ENCODE data around the gene CDH2.

Gene CDH2

GRCh38 chr18:28171837-28172236, 5.1 kb downstream of the CDH2 start:
- no peak for DNase-seq (ENCODE audit: low read depth)
- TF ChIP-seq CTCF (IDR thresholded peaks at IDR 0.05; ENCODE audit: insufficient read depth, low read depth, low read length, missing control alignments) = no peak
- no peak overlapping the region for H3K4me3 ChIP-seq (ENCODE audit: low read depth, low read length)

- TF ChIP-seq CTCF (IDR thresholded peaks at IDR 0.05; ENCODE audit: insufficient read depth, low read depth, low read length, missing control alignments) = no peak
- no peak for DNase-seq (ENCODE audit: low read depth)
- no peak overlapping the region for H3K4me3 ChIP-seq (ENCODE audit: low read depth, low read length)
Measured at GRCh38 chr18:28168725-28169124, 8.2 kb downstream of the CDH2 start.

- DNase-seq (ENCODE audit: low read depth) = no peak
- no peak overlapping the region for H3K4me3 ChIP-seq (ENCODE audit: low read depth, low read length)
- no peak for TF ChIP-seq CTCF (IDR thresholded peaks at IDR 0.05; ENCODE audit: insufficient read depth, low read depth, low read length, missing control alignments)
Measured at GRCh38 chr18:28167835-28168349, 9.0 kb downstream of the CDH2 start.

- H3K4me3 ChIP-seq (ENCODE audit: low read depth, low read length) = no peak overlapping the region
- no peak for DNase-seq (ENCODE audit: low read depth)
- no peak for TF ChIP-seq CTCF (IDR thresholded peaks at IDR 0.05; ENCODE audit: insufficient read depth, low read depth, low read length, missing control alignments)
Measured at GRCh38 chr18:28164771-28165483, 12.0 kb downstream of the CDH2 start.

- no peak for DNase-seq (ENCODE audit: low read depth)
- TF ChIP-seq CTCF (IDR thresholded peaks at IDR 0.05; ENCODE audit: insufficient read depth, low read depth, low read length, missing control alignments) = no peak
- no peak overlapping the region for H3K4me3 ChIP-seq (ENCODE audit: low read depth, low read length)
Measured at GRCh38 chr18:28163201-28163775, 13.6 kb downstream of the CDH2 start.

- no peak for TF ChIP-seq CTCF (IDR thresholded peaks at IDR 0.05; ENCODE audit: insufficient read depth, low read depth, low read length, missing control alignments)
- H3K4me3 ChIP-seq (ENCODE audit: low read depth, low read length) = no peak overlapping the region
- no peak for DNase-seq (ENCODE audit: low read depth)
Measured at GRCh38 chr18:28161608-28162599, 15.0 kb downstream of the CDH2 start.
